HepG2 (cell line): ENCODE results near the gene SCN7A. TPM values are rescaled to one million over a fixed set of nuclear protein-coding genes. Genes with fewer than 3 reads are reported as not detected.
A peak's percentile ranks its signal among the peaks of the same experiment; 100 is the strongest.
"Not testable (repeated sequence)": the region's sequence is repeated elsewhere in the genome, so short reads cannot be mapped to it uniquely, and the experiment has no call there.

Experiments
- ATAC-seq: fragments of 200-7000 bp; cut with Tn5 transposase; 3 replicates; pipeline ENCODE4 v1.9.1; 2020; ENCODE audit warnings: mild to moderate bottlenecking, moderate library complexity
- BruUV-seq: library from RNA; stranded (reverse); fragments of 400-500 nt; replicated peaks from 2 replicates; lab custom pipeline; 2021; lab: Mats Ljungman, UMichigan
- CTCF ChIA-PET: fragments of 300-600 bp; formaldehyde crosslinking; extraction: SDS; loops from one replicate; lab custom pipeline; 2021; ENCODE audit warnings: low total read pairs, inconsistent platforms, low intra/inter-chr PET ratio; lab: Yijun Ruan, JAX
- POLR2A ChIA-PET: fragments of 350-600 bp; sonication (Branson Sonifier 250); formaldehyde crosslinking; loops from one replicate; lab custom pipeline; 2020; ENCODE audit warnings: antibody characterized with exemption, inconsistent platforms; lab: Yijun Ruan, JAX
- DNase-seq: peaks from one replicate; pipeline ENCODE4 v3.0.0-alpha.2; 2015; ENCODE audit warnings: low spot score
- FAIRE-seq: peaks from 3 replicates; lab custom pipeline; 2011; peaks lifted over from hg19 to GRCh38; lab: Jason Lieb, UNC
- H2AFZ ChIP-seq: one replicate; pipeline ENCODE4 v1.6.1; 2011; ENCODE audit warnings: low read length, inconsistent platforms
- H3K27ac ChIP-seq: fragments of 300-600 bp; 3 replicates; pipeline ENCODE4 v1.8.0; 2011; ENCODE audit warnings: mixed run types, mild to moderate bottlenecking, mixed read lengths, low read length, inconsistent platforms; ENCODE audit not compliant: insufficient read depth; ENCODE audit errors: extremely low read length
- H3K27me3 ChIP-seq, 2 experiments: fragments of 200-600 bp in 1 of 2; 2 replicates in 1 of 2; 3 replicates in 1 of 2; pipeline versions ENCODE4 v1.6.0 to v1.8.0; 2011; ENCODE audit warnings: low read length in 2 of 2, mild to moderate bottlenecking in 2 of 2, moderate library complexity in 2 of 2, inconsistent platforms in 1 of 2; ENCODE audit not compliant: insufficient read depth in 2 of 2, control insufficient read depth in 1 of 2
- H3K36me3 ChIP-seq, 2 experiments: fragments of 200-600 bp in 1 of 2; replicated peaks in 1 of 2; 2 replicates in 1 of 2; 3 replicates in 1 of 2; pipeline versions ENCODE4 v1.5.1 to v1.8.0; 2011; ENCODE audit warnings: low read length in 2 of 2, inconsistent platforms in 1 of 2; ENCODE audit not compliant: insufficient read depth in 2 of 2, control insufficient read depth in 1 of 2
- H3K4me1 ChIP-seq: 2 replicates; pipeline ENCODE4 v1.5.1; 2012; ENCODE audit warnings: low read length, inconsistent platforms; ENCODE audit not compliant: insufficient read depth
- H3K4me2 ChIP-seq: 2 replicates; pipeline ENCODE4 v1.6.0; 2011; ENCODE audit warnings: low read depth, low read length, inconsistent platforms
- H3K4me3 ChIP-seq, 3 experiments: fragments of 200-600 bp in 1 of 3; sonication (generic), shearing (Covaris generic) in 1 of 3; replicated peaks in 1 of 3; 2 replicates each; pipeline ENCODE4 v1.5.1; 2011 to 2016; ENCODE audit warnings: low read length in 3 of 3, inconsistent platforms in 2 of 3, low read depth in 2 of 3, mild to moderate bottlenecking in 2 of 3, control low read depth in 1 of 3, mixed read lengths in 1 of 3; ENCODE audit not compliant: insufficient read depth in 1 of 3
- H3K79me2 ChIP-seq: one replicate; pipeline ENCODE4 v1.6.1; 2011; ENCODE audit warnings: low read length, inconsistent platforms; ENCODE audit not compliant: insufficient read depth
- H3K9ac ChIP-seq: 2 replicates; pipeline ENCODE4 v1.6.0; 2011; ENCODE audit warnings: mild to moderate bottlenecking, low read depth, low read length, inconsistent platforms; ENCODE audit not compliant: insufficient read depth
- H3K9me3 ChIP-seq: 2 replicates; pipeline ENCODE4 v1.5.1; 2012; ENCODE audit warnings: mild to moderate bottlenecking, low read length
- H4K20me1 ChIP-seq: 2 replicates; pipeline ENCODE4 v1.6.0; 2011; ENCODE audit warnings: inconsistent platforms, mild to moderate bottlenecking, low read length, moderate library complexity; ENCODE audit not compliant: insufficient read depth
- ATF7-NPFF ChIP-seq: sonication (generic); formaldehyde crosslinking; IDR thresholded peaks from 2 replicates; pipeline ENCODE4 v1.8.1; 2023; ENCODE audit warnings: mild to moderate bottlenecking, low read depth, missing genetic modification reagents, moderate library complexity
- CBX2 ChIP-seq, 2 experiments: fragments of 200-600 bp in 1 of 2; sonication (generic); formaldehyde crosslinking in 1 of 2; IDR thresholded peaks; 2 replicates each; pipeline versions ENCODE4 v1.7.0 to v1.8.1; 2018 to 2022; ENCODE audit warnings: low read depth in 2 of 2, low read length in 1 of 2, mild to moderate bottlenecking in 1 of 2, missing genetic modification reagents in 1 of 2
- CEBPB ChIP-seq: IDR thresholded peaks from 2 replicates; pipeline ENCODE4 v1.6.1; 2011; ENCODE audit warnings: low read depth, low read length, improper control_type of control experiment, borderline replicate concordance
- ELF3 ChIP-seq: IDR thresholded peaks from 2 replicates; pipeline ENCODE4 v1.6.1; 2016; ENCODE audit warnings: missing genetic modification reagents, missing compliant biosample characterization
- FOSL2 ChIP-seq: sonication (generic); formaldehyde crosslinking; IDR thresholded peaks from 2 replicates; pipeline ENCODE4 v1.4.0; 2020; ENCODE audit warnings: missing genetic modification reagents
- GZF1 ChIP-seq: sonication (generic); formaldehyde crosslinking; IDR thresholded peaks from 2 replicates; pipeline ENCODE4 v1.5.1; 2020; ENCODE audit warnings: mild to moderate bottlenecking, missing genetic modification reagents
- IRF2 ChIP-seq: IDR thresholded peaks from 2 replicates; pipeline ENCODE4 v1.6.1; 2018; ENCODE audit warnings: missing genetic modification reagents, missing compliant biosample characterization
- KAT7 ChIP-seq: IDR thresholded peaks from 2 replicates; pipeline ENCODE4 v1.6.1; 2018; ENCODE audit warnings: borderline replicate concordance, missing compliant biosample characterization
- NR2F2 ChIP-seq: IDR thresholded peaks from 2 replicates; pipeline ENCODE4 v1.6.1; 2012; ENCODE audit warnings: low read depth, inconsistent platforms, borderline replicate concordance
- PCBP2 ChIP-seq: fragments of 200-400 bp; formaldehyde crosslinking; optimal IDR thresholded peaks from 2 replicates; pipeline ENCODE3; 2018; ENCODE audit warnings: low read length, low read depth; ENCODE audit not compliant: poor library complexity, severe bottlenecking
- RBM22 ChIP-seq: fragments of 200-400 bp; formaldehyde crosslinking; optimal IDR thresholded peaks from 2 replicates; pipeline ENCODE3; 2017; ENCODE audit warnings: mild to moderate bottlenecking, low read length, moderate library complexity
- TSC22D2 ChIP-seq: sonication (generic); formaldehyde crosslinking; IDR thresholded peaks from 2 replicates; pipeline ENCODE4 v1.5.1; 2020; ENCODE audit warnings: missing genetic modification reagents, mild to moderate bottlenecking, borderline replicate concordance
- ZFP1 ChIP-seq: IDR thresholded peaks from 2 replicates; pipeline ENCODE4 v1.6.1; 2016
- ZNF124 ChIP-seq: sonication (generic); formaldehyde crosslinking; IDR thresholded peaks from 2 replicates; pipeline ENCODE4 v1.4.0; 2020; ENCODE audit warnings: missing genetic modification reagents
- ZNF446 ChIP-seq: sonication (generic); formaldehyde crosslinking; IDR thresholded peaks from 2 replicates; pipeline ENCODE4 v1.5.0; 2020; ENCODE audit warnings: mild to moderate bottlenecking, missing genetic modification reagents
- ZNF720 ChIP-seq: sonication (generic); formaldehyde crosslinking; IDR thresholded peaks from 2 replicates; pipeline ENCODE4 v1.4.0; 2020; ENCODE audit warnings: missing genetic modification reagents
- ZNF747 ChIP-seq: sonication (generic); formaldehyde crosslinking; IDR thresholded peaks from 2 replicates; pipeline ENCODE4 v1.8.1; 2023; ENCODE audit warnings: missing genetic modification reagents, mild to moderate bottlenecking, borderline replicate concordance
- WGBS: methylation state at CpG from one replicate; pipeline ENCODE4 v1.1.6; 2017; ENCODE audit warnings: low lambda C conversion rate; 5-methylcytosine and 5-hydroxymethylcytosine counted together
- in situ Hi-C: cut with HindIII; loops from 2 replicates; pipeline ENCODE4 v1.10.0; 2017; ENCODE audit warnings: low pct_unique_long_range_greater_than_20kb; ENCODE audit not compliant: extremely low pct_ligation_motif_present
- intact Hi-C: fragments of 100-400 bp; cut with micrococcal nuclease; formaldehyde crosslinking; loops from one replicate; pipeline ENCODE4 v1.10.0; 2022; ENCODE audit not compliant: unreplicated experiment
- polyA plus RNA-seq, 8 experiments: library from polyadenylated mRNA; depleted of rRNA in 3 of 8; stranded (reverse) in 7 of 8; unstranded in 1 of 8; fragments of >200 nt; fragmentation: Illumina TruSeq in 4 of 8; extraction: Trizol in 4 of 8; gene quantifications; 2 replicates each; pipeline versions ENCODE4 v1.2.1 to v1.2.3, GENCODE V29; 2011 to 2016; ENCODE audit warnings: low read depth in 4 of 8, missing spikeins in 1 of 8, mixed read lengths in 1 of 8; ENCODE audit not compliant: insufficient read depth in 1 of 8
- total RNA-seq, 5 experiments: library from RNA; depleted of rRNA; stranded (reverse); fragments of >200 nt; fragmentation: Illumina TruSeq; extraction: Trizol; gene quantifications; 2 replicates each; pipeline ENCODE4 v1.2.3, GENCODE V29; 2016; ENCODE audit warnings: low read depth in 1 of 5
- TF ChIP-seq, protein P1 (sequence below): sonication (generic); formaldehyde crosslinking; IDR thresholded peaks from 2 replicates; pipeline ENCODE4 v1.4.0; 2020; ENCODE audit warnings: mild to moderate bottlenecking, low read depth, missing genetic modification reagents
- TF ChIP-seq, protein P2 (sequence below): sonication (generic); formaldehyde crosslinking; IDR thresholded peaks from 2 replicates; pipeline ENCODE4 v1.5.1; 2020; ENCODE audit warnings: missing genetic modification reagents, mild to moderate bottlenecking, borderline replicate concordance
- TF ChIP-seq, protein P3 (sequence below), 2 experiments: fragments of 450-650 bp in 1 of 2; sonication (generic) in 1 of 2; formaldehyde crosslinking; IDR thresholded peaks; 2 replicates each; pipeline versions ENCODE4 v1.5.0 to v1.8.0; 2020 to 2022; ENCODE audit warnings: mild to moderate bottlenecking in 1 of 2, missing genetic modification reagents in 1 of 2

Gene SCN7A
- total and polyA plus RNA-seq, 2 of the 13 experiments (the other 11 are each of a cell fraction or from before 2014, with no cell fraction given): 0.01 TPM; not detected in 1

DNA sequence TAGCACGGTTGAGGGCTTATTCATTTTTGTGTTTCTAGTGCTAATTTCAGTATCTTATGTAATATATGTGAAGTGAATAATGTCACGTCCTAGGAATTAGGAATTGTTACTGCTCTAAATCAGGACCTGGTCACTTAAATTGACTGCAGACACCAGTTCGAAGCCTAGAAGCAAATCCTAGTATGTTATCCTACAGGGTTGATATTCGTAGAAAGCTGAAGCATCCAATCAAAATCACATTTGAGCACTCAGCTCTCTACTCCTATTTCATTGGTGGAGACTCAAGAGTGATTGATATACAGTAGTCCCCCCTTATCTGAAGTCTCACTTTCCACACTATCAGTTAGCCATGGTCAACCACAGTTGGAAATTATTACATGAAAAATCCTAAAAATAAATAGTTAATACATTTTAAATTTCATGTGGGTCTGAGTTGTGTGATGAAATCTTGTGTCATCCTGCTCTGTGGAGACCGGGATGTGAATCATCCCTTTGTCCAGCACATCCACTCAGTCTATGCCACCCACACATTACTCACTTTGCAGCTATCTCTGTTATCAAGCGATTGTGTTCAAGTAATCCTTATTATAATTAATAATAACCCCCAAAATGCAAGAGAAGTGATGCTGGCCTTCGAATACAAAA lies 83.1 kb downstream of the SCN7A start (continued):
- TF ChIP-seq NR2F2: no peak
- no peak for TF ChIP-seq GZF1 (CRISPR knock-in tag)
- no peak for TF ChIP-seq ZNF720 (CRISPR knock-in tag)
- peak; percentile 85 for TF ChIP-seq FOSL2 (CRISPR knock-in tag)
- TF ChIP-seq IRF2: no peak
- no peak for TF ChIP-seq TSC22D2 (CRISPR knock-in tag)
- TF ChIP-seq ZNF446 (CRISPR knock-in tag): no peak
- no peak for TF ChIP-seq ZNF747 (CRISPR knock-in tag)
- no peak for TF ChIP-seq KAT7 (CRISPR knock-in tag)
- TF ChIP-seq CEBPB: peak; percentile 67; the same call in 1 of the 2 replicates
- no peak for TF ChIP-seq RBM22
- no peak for TF ChIP-seq ZFP1 (CRISPR knock-in tag)
- TF ChIP-seq ELF3 (CRISPR knock-in tag): no peak
- no peak for TF ChIP-seq PCBP2
- TF ChIP-seq CBX2 (IDR thresholded peaks at IDR 0.05; ENCODE audit: low read depth, low read length): no peak
- no peak for TF ChIP-seq CBX2 (CRISPR knock-in tag; IDR thresholded peaks at IDR 0.05; ENCODE audit: low read depth)
- TF ChIP-seq, protein P1, sequence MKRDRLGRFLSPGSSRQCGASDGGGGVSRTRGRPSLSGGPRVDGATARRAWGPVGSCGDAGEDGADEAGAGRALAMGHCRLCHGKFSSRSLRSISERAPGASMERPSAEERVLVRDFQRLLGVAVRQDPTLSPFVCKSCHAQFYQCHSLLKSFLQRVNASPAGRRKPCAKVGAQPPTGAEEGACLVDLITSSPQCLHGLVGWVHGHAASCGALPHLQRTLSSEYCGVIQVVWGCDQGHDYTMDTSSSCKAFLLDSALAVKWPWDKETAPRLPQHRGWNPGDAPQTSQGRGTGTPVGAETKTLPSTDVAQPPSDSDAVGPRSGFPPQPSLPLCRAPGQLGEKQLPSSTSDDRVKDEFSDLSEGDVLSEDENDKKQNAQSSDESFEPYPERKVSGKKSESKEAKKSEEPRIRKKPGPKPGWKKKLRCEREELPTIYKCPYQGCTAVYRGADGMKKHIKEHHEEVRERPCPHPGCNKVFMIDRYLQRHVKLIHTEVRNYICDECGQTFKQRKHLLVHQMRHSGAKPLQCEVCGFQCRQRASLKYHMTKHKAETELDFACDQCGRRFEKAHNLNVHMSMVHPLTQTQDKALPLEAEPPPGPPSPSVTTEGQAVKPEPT (CRISPR knock-in tag): no peak
- TF ChIP-seq, protein P2, sequence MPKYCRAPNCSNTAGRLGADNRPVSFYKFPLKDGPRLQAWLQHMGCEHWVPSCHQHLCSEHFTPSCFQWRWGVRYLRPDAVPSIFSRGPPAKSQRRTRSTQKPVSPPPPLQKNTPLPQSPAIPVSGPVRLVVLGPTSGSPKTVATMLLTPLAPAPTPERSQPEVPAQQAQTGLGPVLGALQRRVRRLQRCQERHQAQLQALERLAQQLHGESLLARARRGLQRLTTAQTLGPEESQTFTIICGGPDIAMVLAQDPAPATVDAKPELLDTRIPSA (CRISPR knock-in tag): no peak
- TF ChIP-seq ATF7-NPFF (CRISPR knock-in tag): no peak
- TF ChIP-seq, protein P3, sequence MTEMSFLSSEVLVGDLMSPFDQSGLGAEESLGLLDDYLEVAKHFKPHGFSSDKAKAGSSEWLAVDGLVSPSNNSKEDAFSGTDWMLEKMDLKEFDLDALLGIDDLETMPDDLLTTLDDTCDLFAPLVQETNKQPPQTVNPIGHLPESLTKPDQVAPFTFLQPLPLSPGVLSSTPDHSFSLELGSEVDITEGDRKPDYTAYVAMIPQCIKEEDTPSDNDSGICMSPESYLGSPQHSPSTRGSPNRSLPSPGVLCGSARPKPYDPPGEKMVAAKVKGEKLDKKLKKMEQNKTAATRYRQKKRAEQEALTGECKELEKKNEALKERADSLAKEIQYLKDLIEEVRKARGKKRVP (CRISPR knock-in tag; IDR thresholded peaks at IDR 0.05): peak in 1 of 2 experiments; percentile 91; a peak in 2 of 4 replicates
- TF ChIP-seq ZNF124 (CRISPR knock-in tag): no peak

DNA sequence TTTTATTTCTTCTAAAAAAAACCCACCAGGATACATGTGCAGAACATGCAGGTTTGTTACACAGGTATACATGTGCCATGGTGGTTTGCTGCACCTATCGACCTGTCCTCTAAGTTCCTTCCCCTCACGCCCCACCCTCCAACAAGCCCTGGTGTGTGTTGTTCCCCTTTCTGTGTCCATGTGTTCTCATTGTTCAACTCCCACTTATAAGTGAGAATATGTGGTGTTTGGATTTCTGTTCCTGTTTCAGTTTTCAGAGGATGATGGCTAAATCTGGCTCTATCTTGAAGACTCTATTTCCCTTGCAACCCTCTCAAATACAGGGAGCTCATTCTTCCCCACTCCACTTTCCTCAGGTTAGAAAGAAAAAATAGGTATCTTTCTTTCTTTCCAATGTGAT lies 86.3 kb downstream of the SCN7A start:
- in situ Hi-C loops: not testable (repeated sequence)

More for the DNA sequence above, 86.3 kb downstream of the SCN7A start:
- intact Hi-C loops, FAIRE-seq, H3K9ac ChIP-seq, H3K9me3 ChIP-seq, H2AFZ ChIP-seq, H3K4me2 ChIP-seq, H3K27me3 ChIP-seq, H3K79me2 ChIP-seq, H4K20me1 ChIP-seq, H3K36me3 ChIP-seq, BruUV-seq, H3K4me3 ChIP-seq, ATAC-seq, CTCF ChIA-PET, H3K27ac ChIP-seq, DNase-seq, H3K4me1 ChIP-seq, POLR2A ChIA-PET: not testable (repeated sequence)
- WGBS: 4% methylated on average over 2 of the region's 2 CpGs
